Activated CD8-positive, alpha-beta memory T cell treated with anti-CD3 and anti-CD28 coated beads, Interleukin-2, amount 50 U/mL, for 4 hours (primary cell): ENCODE measurements around the gene ELMOD2.

ENCODE experiments used
- DNase-seq: peaks from one replicate; pipeline ENCODE4 v3.0.0-alpha.2; 2020

The ELMOD2 gene

GRCh38 chr4:140584439-140584838 is 60.5 kb downstream of the ELMOD2 start:
- DNase-seq, result no peak

DNA sequence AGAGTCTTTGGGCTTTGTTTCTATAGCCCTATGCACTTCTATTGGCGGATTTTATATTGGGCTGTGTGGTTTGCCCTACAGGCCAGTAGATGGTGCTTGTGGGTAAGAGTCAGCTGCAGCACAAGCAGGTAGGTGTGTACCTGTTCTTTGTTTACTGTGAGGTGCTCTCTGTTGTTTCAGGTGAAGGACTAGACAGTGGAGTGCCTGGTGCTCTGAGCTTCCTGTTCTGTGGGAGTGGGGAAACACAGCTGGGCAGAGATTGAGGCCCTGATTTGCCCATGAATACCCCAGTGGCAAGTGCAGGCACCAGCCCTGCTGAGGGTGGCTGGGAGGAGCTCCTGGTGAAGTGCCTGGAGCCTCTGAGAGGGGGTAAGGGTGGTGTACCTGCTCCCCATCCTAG is 71.1 kb downstream of the ELMOD2 start:
- DNase-seq, result no peak

GRCh38 chr4:140600408-140600807 is 76.4 kb downstream of the ELMOD2 start:
- DNase-seq, result no peak

GRCh38 chr4:140602714-140603113 is 78.7 kb downstream of the ELMOD2 start:
- DNase-seq, result no peak

GRCh38 chr4:140603286-140603685 is 79.3 kb downstream of the ELMOD2 start:
- no peak for DNase-seq
